ENCODE measurements around the gene OR13J1. TPM values are rescaled to one million over a fixed set of nuclear protein-coding genes. Genes with fewer than 3 reads are reported as not detected.
A peak's percentile ranks its signal among the peaks of the same experiment; 100 is the strongest.

The OR13J1 gene
- total and polyA plus RNA-seq, 2 experiments from 2014 or later, result 0.15 TPM; not detected in 1

- Histone ChIP-seq H4K20me1 (replicated peaks; ENCODE audit: insufficient read depth) (no peaks in the 10 kb centered on the region), H2AFZ (peak within 1 kb of the TSS; percentile 100), H3F3A (replicated peaks; ENCODE audit: low read depth) (0 out of 2 replicates have a peak, but pooled peaks cover 6% of the 10 kb centered on the region), H3K4me1 (ENCODE audit: insufficient read depth) (peaks cover 15% of the 10 kb centered on the region), H3K36me3 (ENCODE audit: insufficient read depth) (no peaks in the 10 kb centered on the region), H3K79me2 (replicated peaks; ENCODE audit: insufficient read depth) (no peaks in the 10 kb centered on the region), H3K27ac (ENCODE audit: low read depth) (peak within 1 kb of the TSS; percentile 95), H3K4me2 (peak within 1 kb of the TSS; percentile 99), H3K9me2 (ENCODE audit: insufficient read depth) (no peaks in the 10 kb centered on the region), H3K27me3 (ENCODE audit: insufficient read depth) (no peaks in the 10 kb centered on the region), H3K4me3 (peak within 1 kb of the TSS; percentile 88)
- Mint-ChIP-seq H3K36me3 (ENCODE audit: low read depth) (no peaks in the 10 kb centered on the region), H3K27ac (peak within 1 kb of the TSS; percentile 87), H3K4me1 (peaks cover 25% of the 10 kb centered on the region), H3K4me3 (peak within 1 kb of the TSS; percentile 85), H3K9me3 (no peaks in the 10 kb centered on the region; the same call in 2 of the 3 replicates), H3K27me3 (ENCODE audit: insufficient read depth, low read depth, poor library complexity) (peaks cover 11% of the 10 kb centered on the region)
- peak; percentile 58 for ATAC-seq
- DNase-seq (ENCODE audit: low spot score), result peak; percentile 93
- TF ChIP-seq ZNF462 (CRISPR knock-in tag; IDR thresholded peaks at IDR 0.05) (no peak), ZNF331 (CRISPR knock-in tag; IDR thresholded peaks at IDR 0.05; ENCODE audit: low read depth) (no peak), NANOG (IDR thresholded peaks at IDR 0.05; ENCODE audit: borderline replicate concordance) (no peak), REST (IDR thresholded peaks at IDR 0.05; ENCODE audit: unreplicated experiment) (no peak), POLR2AphosphoS5 (IDR thresholded peaks at IDR 0.05; ENCODE audit: low read depth) (no peak; the same call in 1 of the 2 replicates), CTCF (conservative IDR thresholded peaks at IDR 0.05; ENCODE audit: low read depth in 2 of 2) (no peak), JUNB (IDR thresholded peaks at IDR 0.05; ENCODE audit: unreplicated experiment) (no peak), EZH2phosphoT487 (IDR thresholded peaks at IDR 0.05; ENCODE audit: unreplicated experiment) (no peak), ZNF114 (CRISPR knock-in tag; IDR thresholded peaks at IDR 0.05) (no peak), CREB1 (CRISPR knock-in tag; IDR thresholded peaks at IDR 0.05; ENCODE audit: low read depth) (no peak), STAT1 (IDR thresholded peaks at IDR 0.05; ENCODE audit: unreplicated experiment) (no peak), EZH2 (IDR thresholded peaks at IDR 0.05; ENCODE audit: low read depth, unreplicated experiment) (no peak), ETS1 (IDR thresholded peaks at IDR 0.05) (no peak)
These were observed 41.5 kb downstream of the OR13J1 start, which contains the start of gene FAM221B for GRCh38 chr9:35828716-35829083. FAM221B (minus strand) TSS chr9:35828732; CDS start chr9:35826161, 2,571 bp downstream.

Data from GM23338 (cell line).